Body of pancreas (tissue), 4 donors: ENCODE measurements around the gene SEL1L.

Experiments
- CTCF ChIP-seq, 7 experiments: fragments of 450-650 bp in 4 of 7; fragments of 200-600 bp in 3 of 7; sonication (generic) in 3 of 7; IDR thresholded peaks; one replicate each; pipeline ENCODE4 v1.5.1; 2016 to 2019; ENCODE audit warnings: antibody characterized with exemption in 7 of 7
- POLR2A ChIP-seq, 3 donors: fragments of 450-650 bp; IDR thresholded peaks; one replicate each; pipeline ENCODE4 v1.6.1; 2016; ENCODE audit warnings: antibody characterized with exemption in 3 of 3, mild to moderate bottlenecking in 2 of 3

- TF ChIP-seq POLR2A (IDR thresholded peaks at IDR 0.05): no peak
- no peak for TF ChIP-seq CTCF (IDR thresholded peaks at IDR 0.05)
Measured at GRCh38 chr14:81435048-81435390, 98.6 kb downstream of the SEL1L start.
